HepG2 (cell line): ENCODE results near the gene SNPH. TPM values are rescaled to one million over a fixed set of nuclear protein-coding genes. Genes with fewer than 3 reads are reported as not detected.
A peak's percentile ranks its signal among the peaks of the same experiment; 100 is the strongest.

ENCODE experiments used
- ATAC-seq: fragments of 200-7000 bp; cut with Tn5 transposase; 3 replicates; pipeline ENCODE4 v1.9.1; 2020; ENCODE audit warnings: mild to moderate bottlenecking, moderate library complexity
- BruUV-seq: library from RNA; stranded (reverse); fragments of 400-500 nt; replicated peaks from 2 replicates; lab custom pipeline; 2021; lab: Mats Ljungman, UMichigan
- CTCF ChIA-PET: fragments of 300-600 bp; formaldehyde crosslinking; extraction: SDS; loops from one replicate; lab custom pipeline; 2021; ENCODE audit warnings: low total read pairs, inconsistent platforms, low intra/inter-chr PET ratio; lab: Yijun Ruan, JAX
- POLR2A ChIA-PET: fragments of 350-600 bp; sonication (Branson Sonifier 250); formaldehyde crosslinking; loops from one replicate; lab custom pipeline; 2020; ENCODE audit warnings: antibody characterized with exemption, inconsistent platforms; lab: Yijun Ruan, JAX
- DNase-seq: peaks from one replicate; pipeline ENCODE4 v3.0.0-alpha.2; 2015; ENCODE audit warnings: low spot score
- FAIRE-seq: peaks from 3 replicates; lab custom pipeline; 2011; peaks lifted over from hg19 to GRCh38; lab: Jason Lieb, UNC
- H2AFZ ChIP-seq: one replicate; pipeline ENCODE4 v1.6.1; 2011; ENCODE audit warnings: low read length, inconsistent platforms
- H3K27ac ChIP-seq: fragments of 300-600 bp; 3 replicates; pipeline ENCODE4 v1.8.0; 2011; ENCODE audit warnings: mixed run types, mild to moderate bottlenecking, mixed read lengths, low read length, inconsistent platforms; ENCODE audit not compliant: insufficient read depth; ENCODE audit errors: extremely low read length
- H3K27me3 ChIP-seq, 2 experiments: fragments of 200-600 bp in 1 of 2; 2 replicates in 1 of 2; 3 replicates in 1 of 2; pipeline versions ENCODE4 v1.6.0 to v1.8.0; 2011; ENCODE audit warnings: low read length in 2 of 2, mild to moderate bottlenecking in 2 of 2, moderate library complexity in 2 of 2, inconsistent platforms in 1 of 2; ENCODE audit not compliant: insufficient read depth in 2 of 2, control insufficient read depth in 1 of 2
- H3K36me3 ChIP-seq, 2 experiments: fragments of 200-600 bp in 1 of 2; replicated peaks in 1 of 2; 2 replicates in 1 of 2; 3 replicates in 1 of 2; pipeline versions ENCODE4 v1.5.1 to v1.8.0; 2011; ENCODE audit warnings: low read length in 2 of 2, inconsistent platforms in 1 of 2; ENCODE audit not compliant: insufficient read depth in 2 of 2, control insufficient read depth in 1 of 2
- H3K4me1 ChIP-seq: 2 replicates; pipeline ENCODE4 v1.5.1; 2012; ENCODE audit warnings: low read length, inconsistent platforms; ENCODE audit not compliant: insufficient read depth
- H3K4me2 ChIP-seq: 2 replicates; pipeline ENCODE4 v1.6.0; 2011; ENCODE audit warnings: low read depth, low read length, inconsistent platforms
- H3K4me3 ChIP-seq, 3 experiments: fragments of 200-600 bp in 1 of 3; sonication (generic), shearing (Covaris generic) in 1 of 3; replicated peaks in 1 of 3; 2 replicates each; pipeline ENCODE4 v1.5.1; 2011 to 2016; ENCODE audit warnings: low read length in 3 of 3, inconsistent platforms in 2 of 3, low read depth in 2 of 3, mild to moderate bottlenecking in 2 of 3, control low read depth in 1 of 3, mixed read lengths in 1 of 3; ENCODE audit not compliant: insufficient read depth in 1 of 3
- H3K79me2 ChIP-seq: one replicate; pipeline ENCODE4 v1.6.1; 2011; ENCODE audit warnings: low read length, inconsistent platforms; ENCODE audit not compliant: insufficient read depth
- H3K9ac ChIP-seq: 2 replicates; pipeline ENCODE4 v1.6.0; 2011; ENCODE audit warnings: mild to moderate bottlenecking, low read depth, low read length, inconsistent platforms; ENCODE audit not compliant: insufficient read depth
- H3K9me3 ChIP-seq: 2 replicates; pipeline ENCODE4 v1.5.1; 2012; ENCODE audit warnings: mild to moderate bottlenecking, low read length
- H4K20me1 ChIP-seq: 2 replicates; pipeline ENCODE4 v1.6.0; 2011; ENCODE audit warnings: inconsistent platforms, mild to moderate bottlenecking, low read length, moderate library complexity; ENCODE audit not compliant: insufficient read depth
- CHD4 ChIP-seq: fragments of 200-600 bp; sonication (generic); IDR thresholded peaks from 2 replicates; pipeline ENCODE4 v1.7.0; 2017; ENCODE audit warnings: mild to moderate bottlenecking, low read length, borderline replicate concordance
- FLYWCH1 ChIP-seq: sonication (generic); formaldehyde crosslinking; IDR thresholded peaks from 2 replicates; pipeline ENCODE4 v1.8.1; 2023; ENCODE audit warnings: mild to moderate bottlenecking, missing genetic modification reagents
- FOXA1 ChIP-seq, 2 experiments: fragments of 450-650 bp in 1 of 2; sonication (generic) in 1 of 2; formaldehyde crosslinking in 1 of 2; IDR thresholded peaks; 2 replicates each; pipeline versions ENCODE4 v1.4.0 to v1.6.1; 2016 to 2020; ENCODE audit warnings: missing genetic modification reagents in 1 of 2
- POLR2A ChIP-seq, 2 experiments: IDR thresholded peaks; 2 replicates each; pipeline ENCODE4 v1.6.1; 2011; ENCODE audit warnings: low read depth in 2 of 2, low read length in 2 of 2, mild to moderate bottlenecking in 1 of 2, moderate library complexity in 1 of 2; ENCODE audit not compliant: insufficient read depth in 1 of 2
- POLR2AphosphoS5 ChIP-seq: IDR thresholded peaks from 2 replicates; pipeline ENCODE4 v1.6.1; 2012; ENCODE audit warnings: low read depth, low read length
- POLR2G ChIP-seq: fragments of 200-400 bp; formaldehyde crosslinking; IDR thresholded peaks from 2 replicates; pipeline ENCODE4 v1.6.1; 2018; ENCODE audit warnings: mild to moderate bottlenecking, low read depth, low read length, moderate library complexity
- SP2 ChIP-seq: sonication (generic); formaldehyde crosslinking; IDR thresholded peaks from 2 replicates; pipeline ENCODE4 v1.5.1; 2020; ENCODE audit warnings: mild to moderate bottlenecking, missing genetic modification reagents
- SP4 ChIP-seq: sonication (generic); formaldehyde crosslinking; IDR thresholded peaks from 2 replicates; pipeline ENCODE4 v1.8.1; 2023; ENCODE audit warnings: mild to moderate bottlenecking, missing genetic modification reagents
- ZNF468 ChIP-seq: sonication (generic); formaldehyde crosslinking; IDR thresholded peaks from 2 replicates; pipeline ENCODE4 v1.8.0; 2022; ENCODE audit warnings: mild to moderate bottlenecking, moderate library complexity, missing genetic modification reagents
- ZNF629 ChIP-seq: sonication (generic); formaldehyde crosslinking; conservative IDR thresholded peaks from 2 replicates; pipeline ENCODE4 v1.5.0; 2020; ENCODE audit warnings: missing genetic modification reagents
- WGBS: methylation state at CpG from one replicate; pipeline ENCODE4 v1.1.6; 2017; ENCODE audit warnings: low lambda C conversion rate; 5-methylcytosine and 5-hydroxymethylcytosine counted together
- in situ Hi-C: cut with HindIII; loops from 2 replicates; pipeline ENCODE4 v1.10.0; 2017; ENCODE audit warnings: low pct_unique_long_range_greater_than_20kb; ENCODE audit not compliant: extremely low pct_ligation_motif_present
- intact Hi-C: fragments of 100-400 bp; cut with micrococcal nuclease; formaldehyde crosslinking; loops from one replicate; pipeline ENCODE4 v1.10.0; 2022; ENCODE audit not compliant: unreplicated experiment
- polyA plus RNA-seq, 8 experiments: library from polyadenylated mRNA; depleted of rRNA in 3 of 8; stranded (reverse) in 7 of 8; unstranded in 1 of 8; fragments of >200 nt; fragmentation: Illumina TruSeq in 4 of 8; extraction: Trizol in 4 of 8; gene quantifications; 2 replicates each; pipeline versions ENCODE4 v1.2.1 to v1.2.3, GENCODE V29; 2011 to 2016; ENCODE audit warnings: low read depth in 4 of 8, missing spikeins in 1 of 8, mixed read lengths in 1 of 8; ENCODE audit not compliant: insufficient read depth in 1 of 8
- total RNA-seq, 5 experiments: library from RNA; depleted of rRNA; stranded (reverse); fragments of >200 nt; fragmentation: Illumina TruSeq; extraction: Trizol; gene quantifications; 2 replicates each; pipeline ENCODE4 v1.2.3, GENCODE V29; 2016; ENCODE audit warnings: low read depth in 1 of 5

SNPH gene
- total and polyA plus RNA-seq, 2 of the 13 experiments (the other 11 are each of a cell fraction or from before 2014, with no cell fraction given), result 0.09 TPM; not detected in 1

GRCh38 chr20:1334761-1335160 is 68.7 kb downstream of the SNPH start (continued):
- TF ChIP-seq SP4 (CRISPR knock-in tag) (0 out of 2 replicates have a peak, but pooled peaks have one; percentile 31), CHD4 (no peak), FOXA1 (IDR thresholded peaks at IDR 0.05) (no peak), FOXA1 (CRISPR knock-in tag; IDR thresholded peaks at IDR 0.05) (peak; percentile 80), FLYWCH1 (CRISPR knock-in tag) (no peak), ZNF468 (CRISPR knock-in tag) (0 out of 2 replicates have a peak, but pooled peaks have one; percentile 46)

- no peak for ATAC-seq
These were observed 70.0 kb downstream of the SNPH start for GRCh38 chr20:1335961-1336698.

More at GRCh38 chr20:1335961-1336698, 70.0 kb downstream of the SNPH start:
- in situ Hi-C loops (no loop called here), intact Hi-C loops (no loop called here)
- ChIA-PET CTCF (no interaction called here), POLR2A (interaction anchor here (2.0 to 3.3 kb wide), 2 partner anchors 8 to 11 kb away, joined by 5 to 35 read pairs; no protein-coding TSS in a partner anchor)
- TF ChIP-seq ZNF629 (CRISPR knock-in tag) (0 out of 2 replicates have a peak, but pooled peaks have one; percentile 38), SP2 (CRISPR knock-in tag) (no peak), POLR2G (peak; percentile 35; the same call in 1 of the 2 replicates), POLR2A (IDR thresholded peaks at IDR 0.05; ENCODE audit: insufficient read depth in 1 of 2, low read depth in 2 of 2, low read length in 2 of 2) (peak in 1 of 2 experiments; percentile 30; a peak in 1 of 4 replicates), POLR2AphosphoS5 (peak; percentile 36; the same call in 1 of the 2 replicates)
- no peak overlapping the region for H2AFZ ChIP-seq
- no TSS peak for BruUV-seq
- peaks cover 17% of the 10 kb centered on the region for H3K4me1 ChIP-seq
- no peak overlapping the region for H3K4me3 ChIP-seq
- no peaks in the 10 kb centered on the region for H3K27me3 ChIP-seq
- H3K9ac ChIP-seq, result no peak overlapping the region
- no peak overlapping the region for H3K4me2 ChIP-seq
- H3K36me3 ChIP-seq, result peaks cover 5 to 13% of the 10 kb centered on the region in 2 experiments; a peak in 3 of 5 replicates
- no peak overlapping the region for H3K27ac ChIP-seq
- DNase-seq (no peak), FAIRE-seq (no peak)
- 98% methylated on average over 6 of the region's 6 CpGs for WGBS
- no peaks in the 10 kb centered on the region for H3K79me2 ChIP-seq
- H3K9me3 ChIP-seq, result no peaks in the 10 kb centered on the region
- H4K20me1 ChIP-seq, result no peaks in the 10 kb centered on the region; the same call in 1 of the 2 replicates
